Measurements from ENCODE around the gene HAUS5. TPM values are rescaled to one million over a fixed set of nuclear protein-coding genes. Genes with fewer than 3 reads are reported as not detected.
"Not testable (repeated sequence)": the region's sequence is repeated elsewhere in the genome, so short reads cannot be mapped to it uniquely, and the experiment has no call there.

The HAUS5 gene
- total and polyA plus RNA-seq, 8 donors = 5.6 to 22.5 (median 7.4) TPM

GRCh38 chr19:35582760-35583159 is 29.8 kb upstream of the HAUS5 start:
- FAIRE-seq = no peak
- H3K27ac ChIP-seq = no peak overlapping the region
- DNase-seq = no peak
- no peak for ATAC-seq
- no peak overlapping the region for H3K4me3 ChIP-seq
- no peaks in the 10 kb centered on the region for H3K36me3 ChIP-seq
- H3K9me3 ChIP-seq = no peaks in the 10 kb centered on the region
- WGBS, 2 donors = 89 to 100% methylated on average over 1 of the region's 1 CpG
- TF ChIP-seq CTCF (IDR thresholded peaks at IDR 0.05) = no peak
- intact Hi-C loops (cut with DNase I) = no loop called here
- no peaks in the 10 kb centered on the region for H3K4me1 ChIP-seq
- no peaks in the 10 kb centered on the region for H3K27me3 ChIP-seq

- H3K27ac ChIP-seq = no peak within 1 kb of the TSS
- no peaks in the 10 kb centered on the region for H3K9me3 ChIP-seq
- peak in 1 of 4 donors; percentile 30 for ATAC-seq
- no peak for FAIRE-seq
- intact Hi-C loops (cut with DNase I) = loop anchor here in 1 of 3 donors (5.0 kb wide), 1 partner anchor 39 kb away; the partner anchor contains the start of gene TMEM147
- no peak for DNase-seq
- TF ChIP-seq CTCF (IDR thresholded peaks at IDR 0.05) = no peak
- H3K4me1 ChIP-seq = no peaks in the 10 kb centered on the region
- no peaks in the 10 kb centered on the region for H3K27me3 ChIP-seq
- no peaks in the 10 kb centered on the region for H3K36me3 ChIP-seq
- no peak within 1 kb of the TSS for H3K4me3 ChIP-seq
- whole genome bisulfite sequencing, 2 donors = 37 to 54% methylated on average over 16 of the region's 16 CpGs
Observed at GRCh38 chr19:35585848-35586247, 26.7 kb upstream of the HAUS5 start, which contains the start of gene PMIS2. Gene PMIS2 (plus strand): TSS chr19:35586173. CDS start chr19:35586260, 87 bp downstream.

DNA sequence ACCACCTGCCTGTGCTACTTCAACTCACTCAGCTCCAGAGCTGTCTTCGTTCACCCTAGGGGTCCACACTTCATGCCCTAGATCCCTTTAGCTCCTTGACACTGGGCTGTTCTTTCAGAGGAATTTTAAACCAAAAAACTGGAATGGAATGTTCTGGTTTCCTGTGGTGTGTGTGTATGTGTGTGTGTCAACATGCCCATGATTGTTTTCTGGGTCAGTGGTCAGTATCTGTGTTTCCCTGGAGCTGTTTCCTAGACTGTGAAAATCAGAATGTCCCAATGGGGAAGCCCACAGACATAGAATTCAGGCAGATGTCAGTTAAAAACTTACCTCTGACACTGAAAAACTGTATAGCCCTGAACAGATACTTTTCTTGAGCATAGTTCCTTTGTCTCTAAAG is 25.2 kb upstream of the HAUS5 start:
- WGBS, 2 donors = 41 to 55% methylated on average over 1 of the region's 1 CpG
- Histone ChIP-seq H3K36me3 (no peaks in the 10 kb centered on the region), H3K27ac (no peak overlapping the region), H3K4me3 (no peak overlapping the region), H3K9me3 (no peaks in the 10 kb centered on the region), H3K27me3 (no peaks in the 10 kb centered on the region), H3K4me1 (no peaks in the 10 kb centered on the region)
- no peak for FAIRE-seq
- TF ChIP-seq CTCF (IDR thresholded peaks at IDR 0.05) = no peak
- ATAC-seq = no peak
- no peak for DNase-seq
- intact Hi-C loops (cut with DNase I) = loop anchor here in 1 of 3 donors (5.0 kb wide), 1 partner anchor 40 kb away; the partner anchor contains the start of gene TMEM147

DNA sequence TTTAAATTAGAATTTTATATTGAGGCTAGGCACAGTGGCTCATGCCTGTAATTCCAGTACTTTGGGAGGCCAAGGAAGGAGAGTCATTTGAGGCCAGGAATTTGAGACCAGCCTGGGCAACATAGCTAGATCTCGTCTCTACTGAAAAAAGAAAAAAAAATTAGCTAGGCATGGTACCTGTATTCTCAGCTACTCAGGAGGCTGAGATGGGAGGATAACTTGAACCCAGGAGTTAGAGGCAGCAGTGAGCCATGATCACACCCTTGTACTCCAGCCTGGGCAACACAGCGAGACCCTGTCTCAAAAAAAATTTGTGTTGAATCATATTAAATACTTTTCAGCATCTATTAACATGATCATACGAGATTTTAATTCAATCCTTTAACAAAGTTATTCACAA is 21.7 kb upstream of the HAUS5 start:
- no peaks in the 10 kb centered on the region for H3K36me3 ChIP-seq
- H3K27me3 ChIP-seq = no peaks in the 10 kb centered on the region
- intact Hi-C loops (cut with DNase I) = loop anchor here in 1 of 3 donors (10.0 kb wide), 1 partner anchor 46 kb away; the partner anchor contains the start of gene TMEM147
- no peak for FAIRE-seq
- no peaks in the 10 kb centered on the region for H3K4me1 ChIP-seq
- no peak overlapping the region for H3K27ac ChIP-seq
- H3K4me3 ChIP-seq = no peak overlapping the region
- H3K9me3 ChIP-seq = no peaks in the 10 kb centered on the region
- no peak for TF ChIP-seq CTCF (IDR thresholded peaks at IDR 0.05)
- 82 to 86% methylated on average over 3 of the region's 3 CpGs for WGBS, 2 donors
- ATAC-seq = no peak
- no peak for DNase-seq

DNA sequence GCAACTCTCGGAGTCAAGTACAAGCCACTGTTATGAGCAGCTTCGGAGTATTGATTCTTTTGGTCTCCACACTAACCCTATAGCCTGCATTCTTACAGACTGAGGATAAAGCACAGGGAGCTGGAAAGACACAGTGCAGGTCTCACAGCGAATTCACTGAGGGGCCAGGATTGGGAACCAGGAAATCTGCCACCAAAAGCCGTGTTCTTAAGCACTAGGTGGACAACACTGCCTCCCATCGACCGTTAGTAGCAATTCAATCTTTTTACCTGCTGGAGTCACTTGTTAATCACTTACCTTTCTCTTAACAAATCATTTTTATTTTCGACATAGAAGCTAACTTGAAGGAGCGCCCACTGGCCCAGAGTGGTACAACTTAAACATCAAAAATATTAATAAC is 20.3 kb upstream of the HAUS5 start:
- Histone ChIP-seq H3K9me3 (no peaks in the 10 kb centered on the region), H3K4me3 (no peak overlapping the region), H3K36me3 (no peaks in the 10 kb centered on the region), H3K4me1 (no peaks in the 10 kb centered on the region), H3K27me3 (no peaks in the 10 kb centered on the region), H3K27ac (no peak overlapping the region)
- FAIRE-seq (no peak), ATAC-seq (peak; percentile 84 to 98 (median 94)), DNase-seq (peak in 3 of 6 donors; percentile 36 to 60 (median 43))
- intact Hi-C loops (cut with DNase I) = loop anchor here in 1 of 3 donors (10.0 kb wide), 1 partner anchor 47 kb away; the partner anchor contains the start of gene TMEM147
- TF ChIP-seq CTCF (IDR thresholded peaks at IDR 0.05) = peak; percentile 23 to 60 (median 42)
- WGBS, 2 donors = 16 to 18% methylated on average over 8 of the region's 8 CpGs

- not testable (repeated sequence) for H3K27me3 ChIP-seq, H3K9me3 ChIP-seq, H3K36me3 ChIP-seq, H3K4me1 ChIP-seq, ATAC-seq, FAIRE-seq, DNase-seq, H3K4me3 ChIP-seq, H3K27ac ChIP-seq
- WGBS, 2 donors = 59 to 73% methylated on average over 3 of the region's 3 CpGs
- intact Hi-C loops (cut with DNase I) = loop anchor here in 1 of 3 donors (10.0 kb wide), 1 partner anchor 50 kb away; the partner anchor contains the start of gene TMEM147
Observed at GRCh38 chr19:35595026-35595425, 17.5 kb upstream of the HAUS5 start.
